Gastrocnemius medialis (tissue), 4 donors: ENCODE data around the gene KCNQ1.

Source experiments
- POLR2A ChIP-seq, 2 donors: fragments of 450-650 bp; IDR thresholded peaks; one replicate each; pipeline ENCODE4 v1.6.1; 2017; ENCODE audit warnings: antibody characterized with exemption in 2 of 2, mild to moderate bottlenecking in 2 of 2, moderate library complexity in 2 of 2
- TF ChIP-seq, protein P1 (sequence below), 5 experiments: fragments of 450-650 bp in 3 of 5; fragments of 200-600 bp in 2 of 5; sonication (generic) in 2 of 5; IDR thresholded peaks in 4 of 5; conservative IDR thresholded peaks in 1 of 5; 1 replicate in 4 of 5; 2 replicates in 1 of 5; pipeline ENCODE4 v1.5.1; 2016 to 2019; ENCODE audit warnings: antibody characterized with exemption in 5 of 5, mild to moderate bottlenecking in 3 of 5, moderate library complexity in 3 of 5

DNA sequence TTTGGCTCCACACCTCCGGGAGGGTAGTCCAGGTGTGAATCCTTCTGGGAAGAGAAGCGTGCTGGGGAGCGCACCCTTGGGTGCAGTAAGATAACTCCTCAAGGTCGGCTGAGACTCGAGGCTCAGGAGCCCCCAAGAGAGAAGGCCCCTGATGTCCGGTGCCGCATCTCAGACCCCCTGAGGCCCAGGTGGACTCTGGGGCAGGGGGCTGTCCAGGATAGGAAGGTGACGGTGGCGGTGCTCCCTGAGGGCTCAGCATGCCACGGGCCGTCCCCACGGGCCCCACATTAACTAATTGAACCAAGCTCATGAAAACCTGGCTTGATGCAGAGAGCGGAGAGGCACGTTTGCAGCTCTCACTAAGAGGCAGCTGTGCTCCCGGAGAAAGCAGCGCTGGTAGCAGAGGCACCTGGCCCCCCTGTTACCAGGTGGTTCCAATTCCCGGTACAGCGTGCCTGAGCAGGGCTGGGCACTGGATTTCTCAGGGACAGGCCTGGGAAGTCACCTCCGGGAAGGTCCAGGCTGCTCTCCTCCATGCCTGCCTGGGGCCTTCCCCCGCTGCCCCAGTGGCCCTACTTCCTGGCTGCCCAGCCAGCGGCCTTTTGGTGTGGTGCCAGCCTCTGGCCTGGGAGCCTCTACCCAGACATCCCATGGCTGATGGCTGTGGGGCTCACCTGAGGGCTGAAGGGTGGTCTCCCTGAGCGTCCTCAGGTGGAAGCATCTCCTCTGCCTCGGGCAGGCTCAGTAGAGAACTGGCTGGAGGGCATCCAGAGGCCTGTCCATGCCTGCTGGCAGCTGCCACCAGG lies 1.1 kb downstream of the KCNQ1 start:
- TF ChIP-seq, protein P1, sequence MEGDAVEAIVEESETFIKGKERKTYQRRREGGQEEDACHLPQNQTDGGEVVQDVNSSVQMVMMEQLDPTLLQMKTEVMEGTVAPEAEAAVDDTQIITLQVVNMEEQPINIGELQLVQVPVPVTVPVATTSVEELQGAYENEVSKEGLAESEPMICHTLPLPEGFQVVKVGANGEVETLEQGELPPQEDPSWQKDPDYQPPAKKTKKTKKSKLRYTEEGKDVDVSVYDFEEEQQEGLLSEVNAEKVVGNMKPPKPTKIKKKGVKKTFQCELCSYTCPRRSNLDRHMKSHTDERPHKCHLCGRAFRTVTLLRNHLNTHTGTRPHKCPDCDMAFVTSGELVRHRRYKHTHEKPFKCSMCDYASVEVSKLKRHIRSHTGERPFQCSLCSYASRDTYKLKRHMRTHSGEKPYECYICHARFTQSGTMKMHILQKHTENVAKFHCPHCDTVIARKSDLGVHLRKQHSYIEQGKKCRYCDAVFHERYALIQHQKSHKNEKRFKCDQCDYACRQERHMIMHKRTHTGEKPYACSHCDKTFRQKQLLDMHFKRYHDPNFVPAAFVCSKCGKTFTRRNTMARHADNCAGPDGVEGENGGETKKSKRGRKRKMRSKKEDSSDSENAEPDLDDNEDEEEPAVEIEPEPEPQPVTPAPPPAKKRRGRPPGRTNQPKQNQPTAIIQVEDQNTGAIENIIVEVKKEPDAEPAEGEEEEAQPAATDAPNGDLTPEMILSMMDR (IDR thresholded peaks at IDR 0.05 in 4 of 5, conservative IDR thresholded peaks at IDR 0.05 in 1 of 5): no peak
- no peak for TF ChIP-seq POLR2A (IDR thresholded peaks at IDR 0.05)
